NOMO-1 treated with dmso at 0.1 percent for 144 hours (cell line): ENCODE data around the gene YPEL5.
"Not testable (repeated sequence)": the region's sequence is repeated elsewhere in the genome, so short reads cannot be mapped to it uniquely, and the experiment has no call there.

Experiments
- DNase-seq: peaks from one replicate; lab custom pipeline; 2025; ENCODE audit not compliant: unreplicated experiment; lab: John Stamatoyannopoulos, UW

Gene YPEL5

GRCh38 chr2:30136764-30137444, 9.9 kb upstream of the YPEL5 start:
- no peak for DNase-seq

- DNase-seq = no peak
Observed at GRCh38 chr2:30139131-30139870, 7.5 kb upstream of the YPEL5 start.

- no peak for DNase-seq
Observed at GRCh38 chr2:30141136-30141535, 5.7 kb upstream of the YPEL5 start.

- DNase-seq = no peak
Observed at GRCh38 chr2:30144260-30144659, 2.5 kb upstream of the YPEL5 start.

GRCh38 chr2:30144951-30145350, 1.9 kb upstream of the YPEL5 start:
- not testable (repeated sequence) for DNase-seq

- DNase-seq = no peak
Observed at GRCh38 chr2:30145826-30146336, 926 bp upstream of the YPEL5 start.

GRCh38 chr2:30147196-30147714, 448 bp downstream of the YPEL5 start:
- no peak for DNase-seq

- DNase-seq = peak; percentile 35
Observed at GRCh38 chr2:30147715-30148610, 1.2 kb downstream of the YPEL5 start.

GRCh38 chr2:30148850-30149249, 2.0 kb downstream of the YPEL5 start:
- DNase-seq = no peak

- no peak for DNase-seq
Observed at GRCh38 chr2:30149513-30149912, 2.7 kb downstream of the YPEL5 start.

- DNase-seq = no peak
Observed at GRCh38 chr2:30149976-30150375, 3.2 kb downstream of the YPEL5 start.

- no peak for DNase-seq
Observed at GRCh38 chr2:30150786-30151185, 4.0 kb downstream of the YPEL5 start.

- no peak for DNase-seq
Observed at GRCh38 chr2:30152385-30152784, 5.6 kb downstream of the YPEL5 start.

- no peak for DNase-seq
Observed at GRCh38 chr2:30155202-30155601, 8.4 kb downstream of the YPEL5 start.

GRCh38 chr2:30155889-30156658, 9.3 kb downstream of the YPEL5 start:
- DNase-seq = no peak

GRCh38 chr2:30157616-30158015, 10.8 kb downstream of the YPEL5 start:
- no peak for DNase-seq

- DNase-seq = no peak
Observed at GRCh38 chr2:30159766-30160165, 13.0 kb downstream of the YPEL5 start.

GRCh38 chr2:30161929-30162706, 15.3 kb downstream of the YPEL5 start:
- DNase-seq = no peak

- DNase-seq = no peak
Observed at GRCh38 chr2:30162806-30163205, 16.0 kb downstream of the YPEL5 start.
